ENCODE measurements around the gene AFF3. TPM values are rescaled to one million over a fixed set of nuclear protein-coding genes. Genes with fewer than 3 reads are reported as not detected.

AFF3 gene
- total and polyA plus RNA-seq, 2 experiments from 2014 or later, result 12.0 to 12.8 TPM

- peaks cover 8% of the 10 kb centered on the region for H3K27me3 ChIP-seq
- no peak for TF ChIP-seq CTCF (IDR thresholded peaks at IDR 0.05; ENCODE audit: low read depth, low read length)
- DNase-seq (ENCODE audit: low read depth in 1 of 2, low spot score in 1 of 2), result no peak
- H3K27ac ChIP-seq, result no peak overlapping the region
- H3K4me1 ChIP-seq (ENCODE audit: low read depth), result no peaks in the 10 kb centered on the region
- no peak overlapping the region for H3K4me3 ChIP-seq
- H3K9me3 ChIP-seq (ENCODE audit: low read depth), result no peaks in the 10 kb centered on the region
- H3K36me3 ChIP-seq, result no peaks in the 10 kb centered on the region
Observed at GRCh38 chr2:99552529-99552928, 589.9 kb downstream of the AFF3 start.

DNA sequence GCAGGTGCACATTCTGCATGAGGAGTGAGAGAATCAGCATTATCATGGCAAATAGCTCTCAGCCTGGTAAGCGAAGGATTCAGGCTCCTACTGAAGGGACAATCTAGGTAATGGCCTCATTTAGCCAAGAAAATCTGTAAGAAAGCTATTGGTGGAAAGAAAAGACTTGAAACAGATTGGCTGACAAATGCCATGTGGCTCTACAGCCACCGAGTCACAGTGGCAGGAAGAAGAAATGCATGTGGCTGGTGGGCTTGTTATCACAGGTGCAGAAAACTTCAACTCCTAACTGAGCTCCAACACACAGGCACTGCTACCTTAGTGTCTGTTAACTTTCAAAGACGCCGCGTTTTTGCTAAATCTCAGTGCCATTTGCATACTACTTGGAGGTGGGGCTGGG, 592.0 kb downstream of the AFF3 start:
- Histone ChIP-seq H3K36me3 (no peaks in the 10 kb centered on the region), H3K4me3 (no peak overlapping the region), H3K27ac (no peak overlapping the region), H3K9me3 (ENCODE audit: low read depth) (no peaks in the 10 kb centered on the region), H3K4me1 (ENCODE audit: low read depth) (no peaks in the 10 kb centered on the region), H3K27me3 (peaks cover 8% of the 10 kb centered on the region)
- DNase-seq (ENCODE audit: low read depth in 1 of 2, low spot score in 1 of 2), result no peak
- TF ChIP-seq CTCF (IDR thresholded peaks at IDR 0.05; ENCODE audit: low read depth, low read length), result no peak

- no peaks in the 10 kb centered on the region for H3K36me3 ChIP-seq
- H3K4me1 ChIP-seq (ENCODE audit: low read depth), result no peaks in the 10 kb centered on the region
- no peaks in the 10 kb centered on the region for H3K27me3 ChIP-seq
- no peak overlapping the region for H3K27ac ChIP-seq
- no peak overlapping the region for H3K4me3 ChIP-seq
- no peak for TF ChIP-seq CTCF (IDR thresholded peaks at IDR 0.05; ENCODE audit: low read depth, low read length)
- DNase-seq (ENCODE audit: low read depth in 1 of 2, low spot score in 1 of 2), result no peak
- H3K9me3 ChIP-seq (ENCODE audit: low read depth), result no peaks in the 10 kb centered on the region
Observed at GRCh38 chr2:99545604-99546003, 596.8 kb downstream of the AFF3 start.

DNA sequence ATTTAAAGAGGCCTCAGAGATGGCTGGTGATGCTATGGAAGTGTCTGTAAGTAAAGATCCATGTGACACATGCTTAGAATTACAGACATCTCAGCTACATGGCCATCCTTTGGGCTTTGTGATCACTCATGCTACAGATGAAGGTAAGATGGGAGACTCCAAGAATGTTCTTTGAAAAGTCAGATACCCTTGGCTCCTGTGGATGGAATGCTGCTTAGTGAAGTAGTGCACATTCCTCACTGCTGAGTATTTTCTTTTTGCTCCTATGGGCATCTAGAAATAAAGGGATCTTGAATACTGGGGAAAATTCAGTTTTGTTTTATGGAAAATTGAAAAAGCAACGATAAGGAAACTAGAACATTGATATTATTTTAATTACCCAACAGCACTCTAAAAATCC, 597.3 kb downstream of the AFF3 start:
- Histone ChIP-seq H3K9me3 (ENCODE audit: low read depth) (no peaks in the 10 kb centered on the region), H3K4me1 (ENCODE audit: low read depth) (no peaks in the 10 kb centered on the region), H3K4me3 (no peak overlapping the region), H3K36me3 (no peaks in the 10 kb centered on the region), H3K27ac (no peak overlapping the region), H3K27me3 (no peaks in the 10 kb centered on the region)
- DNase-seq (ENCODE audit: low read depth in 1 of 2, low spot score in 1 of 2), result peak in 1 of 2 donors; percentile 11
- no peak for TF ChIP-seq CTCF (IDR thresholded peaks at IDR 0.05; ENCODE audit: low read depth, low read length)

DNA sequence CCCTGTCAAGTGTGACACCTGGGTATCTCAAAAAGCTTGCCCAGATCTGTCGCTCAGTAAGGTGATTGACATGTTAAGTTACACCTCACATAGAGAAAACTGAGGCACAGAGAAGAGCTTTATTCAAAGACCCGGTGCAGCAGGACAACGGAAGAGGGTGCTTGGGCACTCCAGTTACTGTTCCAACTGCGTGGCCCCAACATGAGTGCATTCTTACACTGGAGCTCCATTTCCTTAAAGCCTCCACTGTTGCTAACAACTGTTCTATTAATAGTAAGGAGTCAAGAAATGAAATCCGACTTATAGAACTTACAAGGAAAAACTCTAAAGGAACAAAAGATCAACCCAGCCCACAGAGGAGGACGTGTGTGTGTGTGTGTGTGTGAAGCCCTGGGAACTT, 597.8 kb downstream of the AFF3 start:
- no peak overlapping the region for H3K27ac ChIP-seq
- no peak for DNase-seq (ENCODE audit: low read depth in 1 of 2, low spot score in 1 of 2)
- TF ChIP-seq CTCF (IDR thresholded peaks at IDR 0.05; ENCODE audit: low read depth, low read length), result no peak

DNA sequence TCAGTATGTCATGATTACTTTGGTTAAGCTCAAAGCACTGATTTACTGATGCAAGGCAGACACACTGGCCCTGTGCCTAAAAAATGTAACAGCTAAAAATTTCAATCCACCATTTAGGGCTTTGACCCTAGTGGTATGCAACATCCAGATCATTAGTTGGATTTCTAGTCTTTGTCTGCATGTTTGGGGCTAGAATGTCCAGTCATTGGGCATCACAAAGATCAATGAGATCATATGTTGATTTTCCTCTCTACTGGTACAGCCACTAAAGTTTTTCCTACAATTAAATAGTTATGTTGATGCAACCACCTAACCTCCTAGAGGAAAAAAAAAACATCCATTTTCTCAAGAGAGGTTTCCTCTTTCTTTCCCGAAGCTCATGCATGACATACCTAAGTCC, 599.1 kb downstream of the AFF3 start:
- no peak for DNase-seq (ENCODE audit: low read depth in 1 of 2, low spot score in 1 of 2)
- TF ChIP-seq CTCF (IDR thresholded peaks at IDR 0.05; ENCODE audit: low read depth, low read length), result no peak
- H3K4me3 ChIP-seq, result no peak overlapping the region
- no peaks in the 10 kb centered on the region for H3K27me3 ChIP-seq
- no peaks in the 10 kb centered on the region for H3K4me1 ChIP-seq (ENCODE audit: low read depth)
- H3K27ac ChIP-seq, result no peak overlapping the region
- no peaks in the 10 kb centered on the region for H3K9me3 ChIP-seq (ENCODE audit: low read depth)
- no peaks in the 10 kb centered on the region for H3K36me3 ChIP-seq

More for the DNA sequence above, 597.8 kb downstream of the AFF3 start:
- Histone ChIP-seq H3K9me3 (ENCODE audit: low read depth) (no peaks in the 10 kb centered on the region), H3K36me3 (no peaks in the 10 kb centered on the region), H3K4me1 (ENCODE audit: low read depth) (no peaks in the 10 kb centered on the region), H3K4me3 (no peak overlapping the region), H3K27me3 (no peaks in the 10 kb centered on the region)

All from cardiac muscle cell (in vitro differentiated cells and primary cell).